MM.1S (cell line): Measurements from ENCODE around the gene KRT35.

Experiments used
- DNase-seq: peaks from one replicate; pipeline ENCODE4 v3.0.0-alpha.2; 2015
- H2AFZ ChIP-seq: fragments of 300-600 bp; sonication (generic); 2 replicates; pipeline ENCODE4 v1.6.0; 2016; ENCODE audit warnings: antibody characterized with exemption, low read length
- H3F3A ChIP-seq: fragments of 300-600 bp; sonication (generic); 2 replicates; pipeline ENCODE4 v1.6.1; 2016; ENCODE audit warnings: mild to moderate bottlenecking, antibody characterized with exemption, low read length, moderate library complexity, mixed read lengths; ENCODE audit not compliant: insufficient read depth
- H3K27ac ChIP-seq: fragments of 300-600 bp; sonication (generic); 2 replicates; pipeline ENCODE4 v1.5.1; 2016; ENCODE audit warnings: mild to moderate bottlenecking, low read length
- H3K27me3 ChIP-seq: fragments of 300-600 bp; sonication (generic); replicated peaks from 2 replicates; pipeline ENCODE4 v1.6.0; 2016; ENCODE audit warnings: low read length; ENCODE audit not compliant: insufficient read depth
- H3K36me3 ChIP-seq: fragments of 300-600 bp; sonication (generic); replicated peaks from 2 replicates; pipeline ENCODE4 v1.6.1; 2016; ENCODE audit warnings: mild to moderate bottlenecking, low read length, mixed read lengths; ENCODE audit not compliant: insufficient read depth
- H3K4me1 ChIP-seq: fragments of 300-600 bp; sonication (generic); 2 replicates; pipeline ENCODE4 v1.6.1; 2016; ENCODE audit warnings: low read length, mixed read lengths
- H3K4me2 ChIP-seq: fragments of 300-600 bp; sonication (generic); 2 replicates; pipeline ENCODE4 v1.6.0; 2016; ENCODE audit warnings: low read depth, low read length
- H3K4me3 ChIP-seq: fragments of 300-600 bp; sonication (generic); 2 replicates; pipeline ENCODE4 v1.5.1; 2016; ENCODE audit warnings: low read length, mixed read lengths
- H3K79me2 ChIP-seq: fragments of 300-600 bp; sonication (generic); 2 replicates; pipeline ENCODE4 v1.6.1; 2016; ENCODE audit warnings: mixed run types, low read length, mixed read lengths
- H3K9ac ChIP-seq: fragments of 300-600 bp; sonication (generic); 2 replicates; pipeline ENCODE4 v1.6.1; 2016; ENCODE audit warnings: low read length, mixed read lengths
- H3K9me2 ChIP-seq: fragments of 300-600 bp; sonication (generic); replicated peaks from 2 replicates; pipeline ENCODE4 v1.6.1; 2016; ENCODE audit warnings: mild to moderate bottlenecking, low read length, mixed read lengths; ENCODE audit not compliant: insufficient read depth
- H3K9me3 ChIP-seq: fragments of 300-600 bp; sonication (generic); replicated peaks from 2 replicates; pipeline ENCODE4 v1.6.1; 2016; ENCODE audit warnings: mild to moderate bottlenecking, low read length, mixed read lengths; ENCODE audit not compliant: insufficient read depth
- H4K20me1 ChIP-seq: fragments of 300-600 bp; sonication (generic); 2 replicates; pipeline ENCODE4 v1.6.1; 2016; ENCODE audit warnings: mild to moderate bottlenecking, low read length, moderate library complexity, mixed read lengths; ENCODE audit not compliant: insufficient read depth
- EZH2 ChIP-seq: fragments of 300-600 bp; sonication (generic); optimal IDR thresholded peaks from 2 replicates; pipeline ENCODE3; 2017; ENCODE audit warnings: low read depth, mild to moderate bottlenecking, antibody characterized with exemption, low read length, mixed read lengths
- EZH2phosphoT487 ChIP-seq: fragments of 300-600 bp; sonication (generic); IDR thresholded peaks from 2 replicates; pipeline ENCODE4 v1.6.1; 2018; ENCODE audit warnings: antibody characterized with exemption, low read length
- TF ChIP-seq, protein P1 (sequence below): fragments of 300-600 bp; sonication (generic); IDR thresholded peaks from 2 replicates; pipeline ENCODE4 v1.5.1; 2016; ENCODE audit warnings: antibody characterized with exemption, low read length, mixed read lengths

Gene KRT35

DNA sequence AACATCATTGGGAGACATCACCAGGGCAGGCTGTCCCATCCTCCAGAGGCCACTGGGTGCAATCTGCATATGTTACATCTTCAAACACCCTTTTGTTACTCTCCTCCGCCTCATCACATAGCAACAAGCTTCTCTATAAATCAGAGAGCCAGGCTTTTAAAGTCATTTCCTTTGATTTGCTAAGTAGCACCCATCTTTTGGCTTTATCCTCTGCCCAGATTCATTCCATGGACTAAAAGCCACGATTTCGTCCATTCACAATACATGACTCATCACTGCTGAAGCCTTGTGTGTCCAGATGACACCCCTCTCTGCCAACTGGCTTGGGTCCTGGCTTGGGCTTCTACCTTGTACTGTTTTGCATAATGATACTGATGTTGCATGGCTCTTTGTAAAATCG is 38.2 kb downstream of the KRT35 start:
- Histone ChIP-seq H3K4me2 (no peak overlapping the region), H2AFZ (no peak overlapping the region), H3K27me3 (no peaks in the 10 kb centered on the region), H3K4me1 (no peaks in the 10 kb centered on the region), H3K4me3 (no peak overlapping the region), H4K20me1 (no peaks in the 10 kb centered on the region), H3K36me3 (no peaks in the 10 kb centered on the region), H3K9me3 (no peaks in the 10 kb centered on the region), H3K27ac (no peak overlapping the region), H3K79me2 (no peaks in the 10 kb centered on the region), H3K9me2 (no peaks in the 10 kb centered on the region), H3F3A (no peaks in the 10 kb centered on the region), H3K9ac (no peak overlapping the region)
- TF ChIP-seq EZH2 (no peak), EZH2phosphoT487 (no peak)
- TF ChIP-seq, protein P1, sequence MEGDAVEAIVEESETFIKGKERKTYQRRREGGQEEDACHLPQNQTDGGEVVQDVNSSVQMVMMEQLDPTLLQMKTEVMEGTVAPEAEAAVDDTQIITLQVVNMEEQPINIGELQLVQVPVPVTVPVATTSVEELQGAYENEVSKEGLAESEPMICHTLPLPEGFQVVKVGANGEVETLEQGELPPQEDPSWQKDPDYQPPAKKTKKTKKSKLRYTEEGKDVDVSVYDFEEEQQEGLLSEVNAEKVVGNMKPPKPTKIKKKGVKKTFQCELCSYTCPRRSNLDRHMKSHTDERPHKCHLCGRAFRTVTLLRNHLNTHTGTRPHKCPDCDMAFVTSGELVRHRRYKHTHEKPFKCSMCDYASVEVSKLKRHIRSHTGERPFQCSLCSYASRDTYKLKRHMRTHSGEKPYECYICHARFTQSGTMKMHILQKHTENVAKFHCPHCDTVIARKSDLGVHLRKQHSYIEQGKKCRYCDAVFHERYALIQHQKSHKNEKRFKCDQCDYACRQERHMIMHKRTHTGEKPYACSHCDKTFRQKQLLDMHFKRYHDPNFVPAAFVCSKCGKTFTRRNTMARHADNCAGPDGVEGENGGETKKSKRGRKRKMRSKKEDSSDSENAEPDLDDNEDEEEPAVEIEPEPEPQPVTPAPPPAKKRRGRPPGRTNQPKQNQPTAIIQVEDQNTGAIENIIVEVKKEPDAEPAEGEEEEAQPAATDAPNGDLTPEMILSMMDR: no peak
- DNase-seq: no peak

DNA sequence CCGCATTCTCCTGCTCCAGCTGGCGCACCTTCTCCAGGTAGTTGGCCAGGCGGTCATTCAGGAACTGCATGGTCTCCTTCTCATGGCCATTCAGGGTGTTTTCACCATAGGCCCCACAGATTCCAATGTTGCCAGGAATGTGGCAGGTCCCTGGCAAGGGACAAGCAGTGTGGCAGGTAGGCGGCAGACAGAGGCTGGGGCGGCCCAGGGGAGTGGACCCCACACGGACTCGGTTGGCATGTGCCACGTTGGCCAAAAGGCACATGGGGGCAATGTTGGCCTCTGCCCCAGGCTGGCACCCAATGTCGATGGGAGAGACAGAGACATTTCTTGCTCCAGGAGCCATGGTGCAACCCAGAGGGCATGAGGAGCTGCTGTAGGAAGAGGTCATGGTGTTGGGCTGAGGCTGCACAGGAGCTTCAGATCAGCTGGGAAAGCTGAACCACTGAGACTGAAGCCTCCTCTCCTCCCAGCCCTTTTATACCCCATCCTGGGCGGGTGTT is 40.4 kb downstream of the KRT35 start, which contains the start of gene KRT38:
TSS of gene KRT38 (minus strand) at position 453 of the 503 bp plus-strand sequence. CDS start at position 391, 62 bp downstream.
- H3K4me2 ChIP-seq: no peak within 1 kb of the TSS
- no peak for DNase-seq
- no peaks in the 10 kb centered on the region for H3K9me2 ChIP-seq
- H3F3A ChIP-seq: no peaks in the 10 kb centered on the region
- no peaks in the 10 kb centered on the region for H3K4me1 ChIP-seq
- TF ChIP-seq EZH2phosphoT487 (no peak), EZH2 (no peak)
- TF ChIP-seq, protein P1: no peak
- H3K9me3 ChIP-seq: no peaks in the 10 kb centered on the region
- no peak within 1 kb of the TSS for H3K4me3 ChIP-seq
- no peak within 1 kb of the TSS for H3K9ac ChIP-seq
- H3K27me3 ChIP-seq: no peaks in the 10 kb centered on the region
- no peak within 1 kb of the TSS for H2AFZ ChIP-seq
- H3K36me3 ChIP-seq: no peaks in the 10 kb centered on the region
- no peaks in the 10 kb centered on the region for H3K79me2 ChIP-seq
- no peak within 1 kb of the TSS for H3K27ac ChIP-seq
- no peaks in the 10 kb centered on the region for H4K20me1 ChIP-seq

DNA sequence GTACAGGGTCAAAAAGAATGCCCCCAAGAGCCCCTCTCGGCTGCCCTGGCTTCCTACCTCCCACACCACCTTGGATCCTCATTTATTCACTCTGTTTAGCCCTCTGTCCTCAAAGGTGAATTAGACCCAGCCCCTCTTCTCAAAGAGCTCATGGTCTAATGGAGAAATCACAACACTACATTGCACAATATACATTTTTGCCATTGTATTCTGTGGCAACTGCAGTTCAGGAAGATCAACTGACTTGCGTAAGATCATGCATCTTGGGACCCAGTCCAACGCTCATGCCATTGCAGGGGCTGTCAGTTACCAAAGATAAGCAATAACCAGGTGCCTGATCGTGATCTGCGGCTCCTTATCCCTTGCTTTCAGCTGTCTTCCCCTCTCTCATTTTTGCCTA is 41.6 kb downstream of the KRT35 start:
- H3K9ac ChIP-seq: no peak overlapping the region
- no peak overlapping the region for H2AFZ ChIP-seq
- TF ChIP-seq EZH2 (no peak), EZH2phosphoT487 (no peak)
- TF ChIP-seq, protein P1: no peak
- no peaks in the 10 kb centered on the region for H3K36me3 ChIP-seq
- no peak overlapping the region for H3K4me2 ChIP-seq
- H3K4me1 ChIP-seq: no peaks in the 10 kb centered on the region
- H4K20me1 ChIP-seq: no peaks in the 10 kb centered on the region
- DNase-seq: no peak
- no peaks in the 10 kb centered on the region for H3K79me2 ChIP-seq
- H3K27ac ChIP-seq: no peak overlapping the region
- H3K4me3 ChIP-seq: no peak overlapping the region
- no peaks in the 10 kb centered on the region for H3K9me2 ChIP-seq
- no peaks in the 10 kb centered on the region for H3K9me3 ChIP-seq
- H3K27me3 ChIP-seq: no peaks in the 10 kb centered on the region
- H3F3A ChIP-seq: no peaks in the 10 kb centered on the region
